CD1c-positive myeloid dendritic cell (primary cell): ENCODE results near the gene IL22.

ENCODE experiments used
- DNase-seq: peaks from one replicate; pipeline ENCODE4 v3.0.0-alpha.2; 2016; ENCODE audit errors: extremely low spot score

IL22 gene, protein sequence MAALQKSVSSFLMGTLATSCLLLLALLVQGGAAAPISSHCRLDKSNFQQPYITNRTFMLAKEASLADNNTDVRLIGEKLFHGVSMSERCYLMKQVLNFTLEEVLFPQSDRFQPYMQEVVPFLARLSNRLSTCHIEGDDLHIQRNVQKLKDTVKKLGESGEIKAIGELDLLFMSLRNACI

DNA sequence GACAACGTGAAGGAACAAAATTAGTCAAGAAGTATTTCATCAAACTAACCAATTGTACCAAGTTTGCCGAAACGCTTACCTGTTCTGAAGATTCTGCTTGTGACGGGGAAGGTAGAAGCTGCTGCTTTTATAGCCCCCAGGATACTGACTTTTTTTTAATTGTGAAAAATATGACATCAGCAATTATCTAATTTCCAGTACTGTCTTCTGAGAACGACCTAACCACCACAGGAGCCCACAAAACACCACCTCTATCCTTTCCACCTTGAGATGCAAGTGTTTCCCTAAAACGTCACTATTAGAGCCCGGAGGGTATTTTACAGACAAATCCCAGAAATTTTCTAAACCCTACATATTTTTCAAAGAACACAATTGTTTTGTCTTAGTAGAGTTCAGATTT is at the start of gene IL22:
Gene IL22 (minus strand): TSS at position 101 of the 400 bp plus-strand sequence. CDS start 156 bp downstream, outside the sequence.
- DNase-seq, result no peak

DNA sequence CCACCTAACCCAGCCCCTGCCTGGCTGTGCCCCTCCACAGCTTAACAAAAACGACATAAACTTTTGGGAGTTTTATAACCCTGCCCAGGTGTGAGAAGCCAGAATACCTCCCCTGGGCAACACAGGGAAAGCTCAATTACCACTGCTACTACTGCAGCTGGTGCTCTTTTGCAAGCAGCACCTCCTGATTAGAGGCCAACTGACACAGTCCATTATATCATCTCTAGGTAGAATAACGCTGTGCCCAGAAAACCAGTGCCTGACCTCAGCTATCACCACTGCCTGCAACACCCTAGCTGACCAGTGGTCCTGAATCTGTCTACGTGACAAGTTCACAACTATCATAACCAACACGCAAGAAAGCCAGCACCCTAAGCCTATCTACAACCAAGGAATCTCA is 44.5 kb upstream of the IL22 start:
- no peak for DNase-seq

DNA sequence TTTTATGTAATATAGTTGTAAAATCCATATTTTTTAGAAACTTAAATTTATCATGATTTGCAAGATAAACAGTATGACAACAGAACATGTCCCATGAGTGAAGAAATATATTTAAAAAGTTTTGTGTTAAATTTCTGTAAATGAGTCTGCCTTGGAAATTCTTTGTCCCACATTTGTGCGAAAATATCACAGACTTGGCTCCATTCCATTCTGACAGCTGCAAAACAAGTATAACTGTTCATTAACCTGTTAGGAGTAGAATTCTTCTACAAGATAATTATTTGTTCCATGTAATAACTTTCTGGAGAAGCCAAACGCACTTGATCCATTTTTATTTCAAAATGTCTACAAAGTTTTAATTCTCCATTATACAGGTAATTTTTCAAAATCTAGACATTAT is 40.8 kb upstream of the IL22 start:
- DNase-seq, result no peak

DNA sequence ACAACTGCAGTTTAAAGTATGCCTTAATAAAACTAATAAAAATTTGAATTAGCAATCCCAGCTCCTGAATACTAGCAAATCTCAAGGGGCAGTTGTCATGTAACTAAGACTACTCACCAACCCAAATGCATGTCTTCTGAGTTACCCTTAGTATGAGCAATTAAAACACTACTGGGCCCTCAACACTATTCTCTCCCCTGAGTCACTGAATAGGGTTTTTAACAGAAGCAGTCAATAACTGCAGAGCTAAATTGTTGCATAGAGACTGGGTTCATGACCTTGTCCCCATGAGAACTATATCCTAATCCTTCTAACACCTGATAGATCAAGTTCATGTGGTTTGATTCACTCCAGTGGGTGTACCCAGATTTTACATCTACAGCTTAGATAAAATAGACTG is 39.9 kb upstream of the IL22 start:
- no peak for DNase-seq

DNA sequence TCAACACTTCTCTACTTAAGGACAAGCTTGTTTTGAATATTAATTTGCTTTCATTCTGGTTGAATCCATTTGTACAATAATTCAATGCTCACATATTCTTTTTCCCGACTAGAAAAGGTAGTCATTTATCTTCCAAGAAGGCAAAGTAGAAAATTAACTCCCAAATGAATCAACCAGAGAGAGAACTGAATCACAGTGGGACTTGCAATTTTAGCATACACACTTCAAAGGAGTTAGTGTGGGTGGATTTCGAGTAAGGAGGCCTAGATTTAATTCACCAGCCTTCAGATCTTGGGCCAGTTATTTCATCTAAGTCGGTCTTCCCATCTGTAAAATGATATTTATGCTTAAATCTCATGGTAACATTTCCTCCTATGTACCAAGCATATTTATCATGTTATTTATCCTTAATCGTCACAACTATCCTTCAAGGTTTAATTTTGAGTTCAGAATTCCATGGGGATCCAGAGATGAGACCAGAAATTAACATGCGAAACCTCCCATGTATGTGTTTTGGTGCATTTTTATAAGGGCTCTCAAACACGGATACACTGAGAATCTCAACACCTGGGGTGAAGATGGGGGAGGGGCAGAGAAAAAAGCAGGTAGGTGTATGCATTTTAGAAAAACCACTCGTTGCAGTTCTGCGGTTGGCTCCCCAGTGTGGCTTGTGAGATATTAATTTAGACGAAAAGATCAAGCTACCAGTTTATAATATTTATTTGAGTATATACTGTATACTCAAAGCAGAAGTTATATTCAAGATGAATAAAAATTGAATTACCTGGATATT is 38.9 kb upstream of the IL22 start:
- no peak for DNase-seq

DNA sequence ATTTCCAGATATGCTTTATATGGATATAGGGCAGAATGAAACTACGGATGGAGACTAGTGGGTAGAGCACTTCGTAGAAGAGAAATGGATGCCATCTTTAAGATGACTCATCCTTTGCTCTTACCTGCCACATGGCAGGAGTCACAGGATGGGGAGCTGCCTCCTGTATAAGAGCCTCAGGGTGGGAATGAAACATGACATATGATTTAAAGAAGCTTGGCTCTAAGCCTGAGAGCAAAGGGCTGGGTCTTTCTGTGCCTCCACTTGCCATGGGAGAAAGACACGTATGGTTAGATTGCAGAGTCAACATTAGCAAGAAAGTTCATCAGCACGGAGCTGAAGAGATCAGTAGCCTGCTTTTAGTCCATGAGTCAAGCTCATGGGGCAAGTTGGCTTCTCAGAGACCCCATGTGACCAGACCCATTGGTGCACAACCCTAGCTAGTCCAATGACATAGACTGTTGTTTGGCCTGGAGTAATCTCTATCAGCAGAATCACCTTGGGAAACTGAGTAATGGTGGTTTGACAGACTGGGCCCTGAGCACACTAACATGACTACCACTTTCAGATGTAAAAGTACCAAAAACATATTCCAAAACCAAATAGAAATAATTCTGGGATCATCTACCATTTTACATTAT is 38.1 kb upstream of the IL22 start:
- DNase-seq, result no peak

DNA sequence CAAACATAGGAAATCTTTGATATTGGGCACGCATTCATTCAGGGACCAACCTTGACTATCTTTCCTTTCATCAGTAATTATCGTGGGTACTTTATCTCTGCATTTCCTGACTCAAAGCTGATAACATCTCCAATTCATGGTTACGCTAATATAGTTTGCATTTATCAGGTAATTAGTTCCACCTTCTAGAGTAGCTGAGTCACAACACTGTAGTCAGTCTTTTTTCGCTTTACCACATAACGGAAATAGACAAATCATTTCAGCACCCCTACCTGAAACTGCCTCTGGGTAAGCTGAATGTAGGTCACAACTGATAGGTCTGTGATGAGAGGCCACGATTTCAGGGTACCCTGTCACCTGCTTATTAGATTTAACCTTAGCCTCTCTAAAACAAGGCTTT is 36.7 kb upstream of the IL22 start:
- no peak for DNase-seq

DNA sequence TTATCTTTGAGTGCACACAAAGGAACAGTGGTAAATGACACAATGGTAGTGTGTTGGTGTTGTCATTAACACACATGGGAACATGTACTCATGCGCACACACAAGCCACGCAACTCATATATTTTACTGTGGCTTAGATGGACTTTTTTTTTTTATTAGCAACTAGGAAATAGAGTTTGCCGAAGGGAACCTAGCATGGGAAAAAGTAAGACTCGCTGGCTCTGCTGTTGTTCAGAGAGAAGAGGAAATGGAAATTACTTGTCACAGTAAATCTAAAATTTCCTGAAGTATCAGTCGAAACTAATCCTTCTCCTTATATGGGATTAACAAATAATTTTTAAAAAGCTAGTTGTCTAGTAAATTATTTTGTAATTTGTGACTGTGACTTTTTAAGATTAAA is 33.7 kb upstream of the IL22 start:
- no peak for DNase-seq

DNA sequence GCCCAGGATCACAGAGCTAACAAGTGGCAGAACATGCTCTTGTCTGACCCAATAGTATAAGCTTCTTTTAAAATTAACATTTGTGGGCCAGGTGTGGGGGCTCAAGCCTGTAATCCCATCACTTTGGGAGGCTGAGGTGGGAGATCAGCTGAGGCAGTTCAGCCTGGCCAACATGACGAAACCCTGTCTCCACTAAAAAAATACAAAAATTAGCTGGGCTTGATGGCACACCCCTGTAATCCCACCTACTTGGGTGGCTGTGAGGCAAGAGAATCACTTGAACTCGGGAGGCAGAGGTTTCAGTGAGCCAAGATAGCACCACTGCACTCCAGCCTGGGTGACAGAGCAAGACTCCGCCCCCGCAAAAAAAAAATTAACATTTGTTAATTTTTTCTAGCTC is 33.0 kb upstream of the IL22 start:
- DNase-seq, result no peak

DNA sequence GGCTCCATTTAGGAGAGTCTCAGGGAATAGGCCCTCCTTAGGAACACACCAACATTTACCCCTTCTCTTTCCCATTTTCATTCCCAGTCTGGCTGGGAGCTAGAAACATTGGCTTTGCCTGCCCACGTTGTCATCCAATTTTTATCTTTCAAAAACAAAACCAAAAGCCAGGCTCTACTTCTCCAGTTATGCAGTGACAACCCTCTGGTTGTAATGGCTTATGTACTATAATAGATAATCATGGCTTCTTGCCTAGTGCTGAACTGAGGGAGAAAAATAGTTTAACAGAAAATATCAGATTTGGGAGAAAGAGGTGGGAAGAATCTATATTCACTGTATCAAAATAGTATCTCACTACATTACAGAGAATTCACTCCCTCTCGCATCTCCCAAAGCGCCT is 32.1 kb upstream of the IL22 start:
- no peak for DNase-seq

DNA sequence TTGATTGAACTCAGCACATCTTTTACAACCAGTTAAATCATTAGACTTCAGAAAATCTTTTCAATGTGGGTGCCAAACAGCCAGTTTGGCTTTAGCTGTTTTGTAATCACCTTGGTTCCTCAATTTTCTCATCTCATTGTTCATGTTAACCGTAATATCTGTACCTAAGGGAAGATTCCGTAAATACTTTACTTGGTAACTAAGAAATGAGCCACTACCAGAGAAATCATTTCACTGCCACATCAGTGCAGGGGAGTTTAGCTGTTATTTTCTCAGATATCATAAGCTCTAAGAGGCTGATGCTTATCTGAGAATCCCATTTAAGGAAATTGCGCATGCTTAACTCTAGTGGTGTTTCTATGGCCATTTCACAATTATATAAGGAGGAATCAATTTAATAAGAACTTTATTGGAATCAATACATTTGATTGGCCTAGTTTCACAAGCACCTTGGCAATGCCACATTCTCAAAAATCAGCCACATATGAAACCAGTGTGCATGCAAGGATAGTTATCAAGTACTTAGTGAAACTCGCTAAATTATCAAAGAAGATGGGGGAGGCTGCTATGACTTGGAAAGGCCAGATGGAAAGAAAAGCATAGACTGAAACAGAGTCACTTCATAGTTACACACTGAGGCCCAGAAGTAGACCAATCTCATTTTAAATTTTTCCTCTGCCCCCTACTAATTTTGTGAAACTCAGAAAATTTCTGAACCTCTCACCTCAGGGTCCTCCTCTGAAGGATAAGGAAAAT is 28.1 kb upstream of the IL22 start:
- no peak for DNase-seq

DNA sequence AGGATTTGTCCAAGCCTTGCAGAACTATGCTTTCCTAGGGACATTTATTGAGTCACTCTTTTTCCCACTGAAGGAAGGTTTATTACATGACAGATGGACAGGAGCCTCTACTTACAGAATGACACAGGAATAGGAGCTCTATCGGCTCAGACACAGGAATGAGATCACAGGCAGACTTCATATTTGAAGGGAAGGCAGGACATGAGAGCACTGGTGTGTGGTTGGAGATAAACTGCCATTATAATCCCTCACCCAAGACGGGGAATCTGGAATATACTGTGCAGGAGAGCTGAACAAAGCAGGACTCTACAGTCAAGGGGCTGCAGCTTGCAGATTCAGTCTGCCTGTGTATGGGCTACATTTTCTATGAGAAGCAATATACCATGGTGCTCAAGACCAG is 26.8 kb upstream of the IL22 start:
- no peak for DNase-seq

DNA sequence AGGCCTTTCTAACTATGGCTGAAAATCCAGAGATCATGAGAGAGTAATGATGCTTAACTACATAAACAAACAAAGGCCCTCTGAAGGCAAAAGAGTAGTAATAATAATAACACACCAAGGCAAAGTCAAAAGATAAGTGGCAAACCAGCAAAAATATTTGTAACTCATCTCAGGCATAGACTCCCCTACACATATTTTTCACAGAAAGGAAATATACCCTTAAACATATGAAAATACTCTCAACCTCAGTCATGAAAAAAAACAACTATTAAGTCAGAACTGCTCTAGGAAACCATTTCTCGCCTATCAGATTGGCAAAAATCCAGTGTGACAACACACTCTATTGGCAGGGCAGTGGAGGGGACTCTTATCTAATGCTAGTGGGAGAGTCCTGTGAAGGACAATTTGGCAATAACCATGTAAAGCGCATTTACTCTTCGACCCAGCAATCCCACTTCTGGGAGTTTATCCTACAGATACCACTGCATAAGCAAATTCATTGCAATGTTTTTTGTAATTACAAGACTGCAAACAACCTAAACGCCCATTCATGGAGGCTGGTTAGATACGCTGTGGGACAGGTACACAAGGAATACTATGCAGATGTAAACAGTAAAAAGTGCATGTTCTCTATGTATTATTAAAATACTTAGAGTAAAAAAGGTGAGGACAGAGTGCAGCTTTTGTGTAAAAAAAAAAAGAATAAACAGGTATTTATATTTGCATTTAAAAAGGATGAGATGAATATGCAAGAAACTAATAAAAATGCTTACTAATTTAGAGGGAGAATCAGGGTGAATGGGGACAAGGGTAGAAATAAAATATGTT is 26.0 kb upstream of the IL22 start:
- no peak for DNase-seq

DNA sequence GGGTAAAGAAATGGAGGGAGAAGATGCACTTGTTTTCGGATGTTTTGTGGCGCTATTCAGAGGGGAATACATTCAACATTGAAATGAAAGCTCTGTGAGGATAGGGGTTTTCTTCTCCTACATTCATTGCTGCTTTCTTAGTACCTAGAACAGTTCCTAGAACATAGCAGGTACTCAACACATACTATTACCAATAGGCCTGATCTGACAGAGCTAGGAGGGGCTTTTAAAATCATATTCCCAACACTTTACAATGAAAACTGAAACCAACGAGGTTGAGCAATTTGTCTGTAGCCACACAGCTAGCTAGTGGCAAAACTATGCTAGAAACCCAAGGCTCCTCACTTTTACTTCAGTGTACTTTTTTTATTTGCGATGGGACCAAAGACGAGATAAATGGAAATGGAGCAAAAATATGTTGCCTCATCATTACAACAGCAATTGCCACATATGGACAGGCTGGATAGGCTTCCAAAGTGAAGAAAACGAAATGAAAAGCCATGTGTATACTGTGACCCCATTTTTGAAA is 23.1 kb upstream of the IL22 start:
- DNase-seq, result no peak

DNA sequence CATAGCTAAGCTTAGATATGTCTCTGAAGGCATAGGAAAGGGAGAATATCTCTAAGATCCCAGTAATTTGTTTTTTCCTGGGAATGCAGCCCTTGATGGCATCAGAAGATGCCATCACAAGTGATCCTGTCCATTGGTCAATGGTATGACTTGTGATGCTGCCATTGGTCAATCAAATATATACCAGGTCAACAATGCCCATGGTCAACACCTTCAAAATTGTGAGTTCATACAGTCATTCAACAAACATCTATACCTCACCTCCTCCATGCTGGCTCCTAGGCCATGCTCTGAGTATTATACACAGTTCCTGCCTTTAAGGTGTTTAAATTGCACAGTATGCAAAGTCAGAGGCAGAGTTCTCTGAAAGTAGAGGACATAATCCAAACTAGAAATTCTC is 19.3 kb upstream of the IL22 start:
- DNase-seq, result no peak

DNA sequence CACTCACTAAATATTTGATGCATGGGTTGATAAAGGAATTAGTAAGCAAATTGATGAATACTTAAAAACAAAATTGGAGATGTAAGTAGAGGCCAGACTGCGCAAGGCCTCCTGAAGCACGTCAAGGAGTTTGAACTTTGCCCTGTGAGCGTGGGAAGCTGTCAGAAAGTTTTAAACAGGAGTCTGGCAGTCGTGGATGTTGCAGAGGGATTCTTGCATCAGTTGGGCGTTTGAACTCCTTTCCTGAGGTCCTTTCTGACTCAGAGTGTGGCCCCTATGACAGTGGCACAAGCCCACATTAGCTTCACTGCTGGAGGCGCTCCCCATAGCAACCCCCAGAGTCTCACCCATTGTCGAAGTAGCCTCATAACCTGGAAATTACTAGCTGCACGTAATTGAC is 17.9 kb upstream of the IL22 start:
- DNase-seq, result no peak

DNA sequence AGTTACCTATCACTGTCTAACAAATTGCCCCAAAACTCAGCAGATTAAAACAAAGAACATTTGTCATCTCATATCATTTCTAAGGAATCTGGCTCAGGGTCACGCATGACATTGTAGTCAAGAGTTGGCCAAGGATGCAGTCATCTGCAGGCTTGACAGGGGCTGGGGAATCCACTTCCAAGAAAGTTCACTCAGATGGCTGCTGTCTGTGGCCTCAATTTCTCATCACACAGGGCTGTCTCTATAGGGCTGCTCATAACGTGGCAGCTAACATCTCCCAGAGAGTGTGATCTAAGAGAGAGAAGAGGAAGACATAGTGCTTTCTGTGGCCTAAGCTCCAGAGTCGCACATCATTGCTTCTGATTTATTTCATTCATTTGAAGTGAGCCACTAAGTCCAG is 17.0 kb upstream of the IL22 start:
- no peak for DNase-seq

DNA sequence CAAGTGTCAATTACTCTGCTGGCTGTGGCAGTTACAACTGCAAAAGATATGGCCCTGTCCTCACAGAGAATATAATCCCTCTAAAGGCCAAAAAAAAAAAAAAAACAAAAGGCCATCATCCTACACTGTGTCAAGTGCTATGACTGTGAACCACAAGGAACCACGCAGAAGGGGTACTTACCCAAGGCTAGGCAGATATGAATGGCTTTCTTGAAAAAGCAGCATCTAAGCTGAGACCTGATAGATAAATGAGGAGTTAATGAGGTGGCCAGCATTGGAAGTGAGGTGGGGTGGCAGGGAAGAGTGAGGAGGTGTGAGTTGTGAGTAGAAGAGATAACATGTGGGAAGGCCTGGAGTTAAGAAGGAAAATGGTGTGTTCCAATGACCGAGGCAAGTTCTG is 16.4 kb upstream of the IL22 start:
- DNase-seq, result no peak

DNA sequence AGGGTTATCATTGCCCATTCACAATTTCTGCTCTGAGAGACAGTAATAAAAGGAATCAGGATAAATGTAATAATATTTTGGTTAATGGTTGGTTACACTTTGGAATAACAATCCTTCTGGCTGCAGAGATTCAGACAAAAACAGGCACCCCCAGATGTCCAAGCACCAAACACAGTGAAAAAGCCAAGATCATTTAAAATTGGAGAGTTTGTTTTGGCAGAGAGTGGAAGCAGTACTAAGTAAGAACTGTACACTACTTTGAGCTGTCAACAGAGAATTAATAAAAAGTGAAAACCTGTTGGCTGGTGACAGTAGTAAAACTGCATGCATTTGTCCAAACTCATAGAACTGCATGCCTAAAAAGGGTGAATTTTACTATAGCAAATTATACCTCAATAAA is 15.6 kb upstream of the IL22 start:
- DNase-seq, result no peak

DNA sequence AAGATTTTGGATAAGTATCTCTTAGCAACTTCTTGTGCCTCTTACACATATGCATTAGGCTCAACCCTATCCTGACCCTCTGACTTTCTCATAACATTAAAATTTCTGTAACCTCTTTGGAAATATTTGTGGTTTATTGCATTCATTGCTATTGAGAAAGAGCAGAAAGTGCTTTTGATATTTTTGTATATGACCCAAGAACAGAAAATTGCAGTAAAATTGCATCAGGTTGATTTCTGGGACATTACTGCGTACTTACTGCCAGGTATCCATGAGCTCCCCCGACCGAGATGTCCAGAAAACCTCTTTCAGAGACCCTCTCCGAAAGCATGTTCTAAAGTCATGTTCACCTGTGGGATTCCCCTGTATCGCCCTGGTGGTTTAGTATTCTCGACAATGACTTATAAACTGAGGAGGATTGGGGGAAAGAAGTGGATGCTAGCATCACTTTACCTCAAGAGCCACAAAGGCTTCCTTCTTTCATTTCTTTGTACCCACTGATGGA is 14.5 kb upstream of the IL22 start:
- no peak for DNase-seq

DNA sequence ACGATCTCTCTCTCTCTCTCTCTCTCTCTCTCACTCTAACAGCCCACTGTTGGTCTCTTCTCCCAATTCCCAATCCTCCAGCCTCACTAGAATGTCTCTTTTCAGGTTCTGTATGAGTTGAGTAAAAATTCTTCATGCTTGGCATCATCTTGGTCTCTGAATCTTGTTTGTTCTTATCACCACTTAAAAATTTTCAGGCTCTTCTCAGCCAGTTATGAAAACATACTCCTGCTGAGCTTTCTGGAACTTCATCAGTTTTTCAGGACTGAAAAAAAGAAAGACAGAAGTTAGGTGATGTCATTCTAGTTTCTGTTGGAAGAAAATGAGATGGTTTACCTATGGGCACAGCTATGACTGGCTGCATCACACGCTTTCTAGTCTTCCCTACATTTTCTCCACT is 11.5 kb upstream of the IL22 start:
- no peak for DNase-seq
